Astrocyte of the spinal cord (primary cell): ENCODE measurements around the gene TAS2R30.
A peak's percentile ranks its signal among the peaks of the same experiment; 100 is the strongest.
"Not testable (repeated sequence)": the region's sequence is repeated elsewhere in the genome, so short reads cannot be mapped to it uniquely, and the experiment has no call there.

Experiments used
- DNase-seq: peaks from one replicate; pipeline ENCODE4 v3.0.0; 2011; ENCODE audit warnings: low read depth, low spot score
- H3K4me3 ChIP-seq: 2 replicates; pipeline ENCODE4 v1.5.1; 2011; ENCODE audit warnings: low read depth, mild to moderate bottlenecking, low read length, moderate library complexity
- CTCF ChIP-seq: IDR thresholded peaks from 2 replicates; pipeline ENCODE4 v1.5.1; 2012; ENCODE audit warnings: low read depth, mild to moderate bottlenecking, low read length, inconsistent platforms
- in situ Hi-C: cut with HindIII; loops from 2 replicates; pipeline ENCODE4 v1.10.0; 2017; ENCODE audit warnings: low sequenced_read_pairs

TAS2R30 gene

GRCh38 chr12:11133816-11134215, 628 bp downstream of the TAS2R30 start:
- TF ChIP-seq CTCF = no peak
- H3K4me3 ChIP-seq = no peak overlapping the region
- in situ Hi-C loops = no loop called here
- DNase-seq = peak; percentile 8

DNA sequence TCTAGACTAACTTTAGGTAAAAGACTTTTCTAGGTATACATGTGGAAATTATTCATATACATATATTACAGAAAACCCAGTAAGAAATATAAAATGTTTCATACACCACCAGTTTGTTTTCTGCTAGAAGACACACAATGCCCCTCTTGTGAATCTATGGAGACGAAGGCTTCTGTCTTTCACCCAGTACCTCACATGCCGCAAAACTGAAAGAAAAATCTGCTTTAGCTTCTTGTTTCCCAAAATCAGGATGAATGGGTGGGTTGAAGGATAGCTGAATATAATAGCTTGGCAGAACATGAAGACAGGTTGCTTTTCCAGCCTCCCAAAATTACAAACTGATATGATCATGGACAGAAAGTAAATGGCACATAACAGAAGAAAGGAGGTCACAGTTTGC, 1.3 kb downstream of the TAS2R30 start:
- H3K4me3 ChIP-seq = no peak overlapping the region
- in situ Hi-C loops = no loop called here
- TF ChIP-seq CTCF = no peak
- no peak for DNase-seq

GRCh38 chr12:11130999-11131398, 3.4 kb downstream of the TAS2R30 start:
- in situ Hi-C loops = no loop called here
- TF ChIP-seq CTCF = no peak
- H3K4me3 ChIP-seq = no peak overlapping the region
- no peak for DNase-seq

- in situ Hi-C loops = no loop called here
- DNase-seq = no peak
- TF ChIP-seq CTCF = no peak
- no peak overlapping the region for H3K4me3 ChIP-seq
These were observed 4.1 kb downstream of the TAS2R30 start for GRCh38 chr12:11130382-11130781.

DNA sequence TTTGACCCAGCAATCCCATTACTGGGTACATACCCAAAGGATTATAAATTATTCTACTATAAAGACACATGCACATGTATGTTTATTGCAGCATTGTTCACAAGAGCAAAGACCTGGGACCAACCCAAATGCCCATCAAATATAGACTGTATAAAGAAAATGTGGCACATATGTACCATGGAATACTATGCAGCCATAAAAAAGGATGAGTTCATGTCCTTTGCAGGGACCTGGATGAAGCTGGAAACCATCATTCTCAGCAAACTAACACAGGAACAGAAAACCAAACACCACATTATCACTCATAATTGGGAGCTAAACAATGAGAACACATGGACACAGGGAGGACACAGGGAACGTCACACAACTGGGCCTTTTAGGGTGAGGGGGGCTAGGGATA, 20.3 kb downstream of the TAS2R30 start:
- H3K4me3 ChIP-seq, DNase-seq, in situ Hi-C loops: not testable (repeated sequence)

GRCh38 chr12:11111213-11111612, 23.2 kb downstream of the TAS2R30 start:
- in situ Hi-C loops, DNase-seq: not testable (repeated sequence)

GRCh38 chr12:11108862-11109261, 25.6 kb downstream of the TAS2R30 start:
- DNase-seq = no peak
- no peak overlapping the region for H3K4me3 ChIP-seq
- TF ChIP-seq CTCF = no peak
- in situ Hi-C loops = no loop called here

More at GRCh38 chr12:11111213-11111612, 23.2 kb downstream of the TAS2R30 start:
- H3K4me3 ChIP-seq = not testable (repeated sequence)

DNA sequence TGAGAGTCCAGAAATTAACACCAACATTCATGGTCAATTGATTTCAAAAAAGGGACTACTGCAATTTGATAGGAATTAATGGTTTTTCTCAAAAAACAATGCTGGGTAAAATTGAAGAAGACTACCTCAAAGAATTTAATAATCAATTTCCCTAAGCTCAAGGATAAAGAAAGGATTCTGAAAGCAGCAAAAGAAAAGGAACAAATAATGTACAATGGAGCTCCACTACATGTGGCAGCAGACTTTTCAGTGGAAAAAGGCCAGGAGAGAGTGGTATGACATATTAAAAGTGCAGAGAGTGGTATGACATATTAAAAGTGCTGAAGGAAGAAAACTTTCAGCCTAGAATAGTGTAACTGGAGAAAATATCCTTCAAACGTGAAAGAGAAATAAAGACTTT, 26.7 kb downstream of the TAS2R30 start:
- no peak for TF ChIP-seq CTCF
- H3K4me3 ChIP-seq = no peak overlapping the region
- DNase-seq = no peak
- in situ Hi-C loops = no loop called here
